ENCODE data around the gene MAP3K12. TPM values are rescaled to one million over a fixed set of nuclear protein-coding genes. Genes with fewer than 3 reads are reported as not detected.

The MAP3K12 gene
- total and polyA plus RNA-seq, 2 of the 8 experiments (the other 6 are each of a cell fraction or from before 2014, with no cell fraction given), result 23.4 to 42.7 TPM

- TF ChIP-seq CTCF (IDR thresholded peaks at IDR 0.05; ENCODE audit: control extremely low read depth in 1 of 3, insufficient read depth in 1 of 3, low read depth in 1 of 3, low read length in 3 of 3) (peak; percentile 26 to 73 (median 46)), CREB1 (IDR thresholded peaks at IDR 0.05) (no peak), KDM1A (IDR thresholded peaks at IDR 0.05; ENCODE audit: borderline replicate concordance, low read length) (no peak), SIX5 (IDR thresholded peaks at IDR 0.05; ENCODE audit: low read depth, low read length) (no peak), CBX5 (IDR thresholded peaks at IDR 0.05; ENCODE audit: low read depth, low read length) (no peak), RAD21 (IDR thresholded peaks at IDR 0.05 in 1 of 2, conservative IDR thresholded peaks at IDR 0.05 in 1 of 2; ENCODE audit: low read depth in 2 of 2, low read length in 2 of 2) (peak; percentile 39 to 40; a peak in 3 of 4 replicates), SP1 (IDR thresholded peaks at IDR 0.05; ENCODE audit: low read depth, low read length) (no peak), KDM4A (IDR thresholded peaks at IDR 0.05; ENCODE audit: low read depth, low read length, severe bottlenecking) (no peak), POU5F1 (IDR thresholded peaks at IDR 0.05; ENCODE audit: low read depth, low read length) (no peak), RNF2 (IDR thresholded peaks at IDR 0.05; ENCODE audit: borderline replicate concordance, low read depth, low read length, missing control alignments, poor library complexity, severe bottlenecking) (no peak), POLR2AphosphoS5 (IDR thresholded peaks at IDR 0.05; ENCODE audit: low read depth, low read length) (peak; percentile 80), SP2 (IDR thresholded peaks at IDR 0.05; ENCODE audit: low read length) (no peak), JUN (IDR thresholded peaks at IDR 0.05; ENCODE audit: low read depth, low read length) (no peak), CBX8 (IDR thresholded peaks at IDR 0.05; ENCODE audit: borderline replicate concordance, low read depth, low read length) (no peak), CTBP2 (IDR thresholded peaks at IDR 0.05; ENCODE audit: borderline replicate concordance, insufficient read depth, insufficient read length, low read length) (no peak), TAF1 (IDR thresholded peaks at IDR 0.05; ENCODE audit: low read depth, low read length) (no peak), RFX5 (IDR thresholded peaks at IDR 0.05; ENCODE audit: borderline replicate concordance, low read depth, low read length) (no peak), RBBP5 (IDR thresholded peaks at IDR 0.05; ENCODE audit: borderline replicate concordance, low read depth, low read length) (no peak), YY1 (IDR thresholded peaks at IDR 0.05; ENCODE audit: low read depth, low read length) (no peak), TCF12 (IDR thresholded peaks at IDR 0.05; ENCODE audit: low read depth, low read length) (no peak), SUZ12 (IDR thresholded peaks at IDR 0.05; ENCODE audit: low read length) (no peak), BCL11A (IDR thresholded peaks at IDR 0.05; ENCODE audit: low read depth in 2 of 2, low read length in 2 of 2) (no peak)
Measured at GRCh38 chr12:53481939-53482586, 17.2 kb downstream of the MAP3K12 start (continued).
